Globus pallidus (tissue), 1 donor: ENCODE measurements around the gene BMP10.
"Not testable (repeated sequence)": the region's sequence is repeated elsewhere in the genome, so short reads cannot be mapped to it uniquely, and the experiment has no call there.

ENCODE experiments used
- DNase-seq: peaks from one replicate; pipeline ENCODE4 v3.0.0-alpha.2; 2015; ENCODE audit warnings: low spot score

The BMP10 gene

GRCh38 chr2:68871159-68871764 is at the start of gene BMP10:
Gene BMP10 (minus strand): TSS chr2:68871397. CDS start chr2:68871358, 39 bp downstream.
- no peak for DNase-seq

- no peak for DNase-seq
Observed at GRCh38 chr2:68920481-68921170, 49.4 kb upstream of the BMP10 start.

GRCh38 chr2:68918497-68918896 is 47.3 kb upstream of the BMP10 start:
- no peak for DNase-seq

GRCh38 chr2:68917034-68917718 is 46.0 kb upstream of the BMP10 start:
- DNase-seq = no peak

- no peak for DNase-seq
Observed at GRCh38 chr2:68916226-68916625, 45.0 kb upstream of the BMP10 start.

- DNase-seq = no peak
Observed at GRCh38 chr2:68915393-68915792, 44.2 kb upstream of the BMP10 start.

- DNase-seq = no peak
Observed at GRCh38 chr2:68913359-68913758, 42.2 kb upstream of the BMP10 start.

- DNase-seq = no peak
Observed at GRCh38 chr2:68912732-68913131, 41.5 kb upstream of the BMP10 start.

GRCh38 chr2:68912111-68912510 is 40.9 kb upstream of the BMP10 start:
- no peak for DNase-seq

- no peak for DNase-seq
Observed at GRCh38 chr2:68911709-68912108, 40.5 kb upstream of the BMP10 start.

GRCh38 chr2:68911246-68911645 is 40.0 kb upstream of the BMP10 start:
- no peak for DNase-seq

- DNase-seq = peak; percentile 47
Observed at GRCh38 chr2:68909793-68910674, 38.8 kb upstream of the BMP10 start.

- no peak for DNase-seq
Observed at GRCh38 chr2:68908392-68908970, 37.3 kb upstream of the BMP10 start.

- no peak for DNase-seq
Observed at GRCh38 chr2:68907920-68908253, 36.7 kb upstream of the BMP10 start.

- DNase-seq = no peak
Observed at GRCh38 chr2:68907232-68907919, 36.2 kb upstream of the BMP10 start.

GRCh38 chr2:68906716-68907115 is 35.5 kb upstream of the BMP10 start:
- no peak for DNase-seq

- no peak for DNase-seq
Observed at GRCh38 chr2:68905116-68905515, 33.9 kb upstream of the BMP10 start.

- no peak for DNase-seq
Observed at GRCh38 chr2:68901561-68901960, 30.4 kb upstream of the BMP10 start.

GRCh38 chr2:68901199-68901514 is 30.0 kb upstream of the BMP10 start:
- DNase-seq = no peak

GRCh38 chr2:68900496-68901198 is 29.4 kb upstream of the BMP10 start:
- no peak for DNase-seq

GRCh38 chr2:68895981-68896380 is 24.8 kb upstream of the BMP10 start:
- DNase-seq = not testable (repeated sequence)
